Measurements from ENCODE around the gene ATRIP. TPM values are rescaled to one million over a fixed set of nuclear protein-coding genes. Genes with fewer than 3 reads are reported as not detected.

ATRIP gene
- total and polyA plus RNA-seq, 10 of the 15 experiments (the other 5 are each of a cell fraction or from before 2014, with no cell fraction given), result 1.4 to 16.0 (median 10.1) TPM

- in situ Hi-C loops (cut with MboI), result no loop called here
- peaks cover 67% of the 10 kb centered on the region for H3K79me2 ChIP-seq (ENCODE audit: control insufficient read depth, insufficient read depth, low read length)
- FAIRE-seq, result no peak
- ChIA-PET SMC1A (ENCODE audit: uncharacterized antibody, unreplicated experiment) (interaction anchor here (1.2 to 4.2 kb wide), 5 partner anchors 38 to 89 kb away, joined by 3 to 22 read pairs (median 3); partner anchors contain the start of gene PFKFB4), RAD21 (ENCODE audit: unreplicated experiment) (interaction anchor here (1.1 to 2.2 kb wide), 6 partner anchors 67 to 168 kb away, joined by 3 to 20 read pairs (median 6); partner anchors contain the start of genes PFKFB4 and SLC26A6), CTCF (interaction anchor here (1.4 to 6.1 kb wide), 7 partner anchors 27 to 237 kb away, joined by 3 to 58 read pairs (median 10); partner anchors contain the start of genes CCDC51, PFKFB4 and TMA7), POLR2A (interaction anchor here (0.6 to 10.0 kb wide), 3 partner anchors 20 to 213 kb away, joined by 3 to 91 read pairs (median 5); partner anchors contain the start of genes ATRIP and PFKFB4)
- peak overlapping the region; percentile 96 for H3K27ac ChIP-seq (ENCODE audit: control insufficient read depth, insufficient read depth)
- WGBS (ENCODE audit: insufficient coverage, insufficient replicate concordance, low lambda C conversion rate, missing lambda C conversion rate), result 63% methylated on average over 7 of the region's 7 CpGs
- no peaks in the 10 kb centered on the region for H3K27me3 ChIP-seq (replicated peaks in 1 of 2; ENCODE audit: control insufficient read depth in 2 of 2, insufficient read depth in 2 of 2, low read length in 1 of 2)
- peak overlapping the region; percentile 100 for H3K4me2 ChIP-seq (ENCODE audit: control insufficient read depth, insufficient read depth)
- H3K9ac ChIP-seq (ENCODE audit: control insufficient read depth, insufficient read depth, low read length), result peak overlapping the region; percentile 97
- H3K4me1 ChIP-seq (ENCODE audit: control insufficient read depth, insufficient read depth, low read length), result peaks cover 45% of the 10 kb centered on the region
- H3K36me3 ChIP-seq (ENCODE audit: control insufficient read depth in 2 of 2, insufficient read depth in 2 of 2, low read length in 1 of 2), result peaks cover 9 to 12% of the 10 kb centered on the region in 2 experiments; a peak in 3 of 4 replicates
- TF ChIP-seq POU2F2 (IDR thresholded peaks at IDR 0.05; ENCODE audit: borderline replicate concordance, low read depth, low read length), result no peak
- 0 out of 2 replicates have a peak, but pooled peaks have one; percentile 39 for TF ChIP-seq SMAD5 (IDR thresholded peaks at IDR 0.05; ENCODE audit: low read depth)
- TF ChIP-seq CREB1 (IDR thresholded peaks at IDR 0.05; ENCODE audit: low read depth), result no peak
- TF ChIP-seq WRNIP1 (IDR thresholded peaks at IDR 0.05; ENCODE audit: borderline replicate concordance, low read depth, low read length), result 0 out of 2 replicates have a peak, but pooled peaks have one; percentile 36
- intact Hi-C loops (cut with micrococcal nuclease; ENCODE audit: unreplicated experiment), result no loop called here
- peak overlapping the region; percentile 88 for H3K4me3 ChIP-seq
- no TSS peak for BruUV-seq (replicated peaks)
- no peak for ATAC-seq
- H4K20me1 ChIP-seq (ENCODE audit: control insufficient read depth, insufficient read depth), result no peaks in the 10 kb centered on the region
- no peaks in the 10 kb centered on the region for H3K9me3 ChIP-seq (replicated peaks; ENCODE audit: control insufficient read depth, insufficient read depth, low read length)
- no peak for DNase-seq (ENCODE audit: low read depth, low spot score)
- H2AFZ ChIP-seq (ENCODE audit: control insufficient read depth, low read depth, low read length), result no peak overlapping the region
Measured at GRCh38 chr3:48467473-48468267, 21.1 kb downstream of the ATRIP start.

Measured in GM12878 (cell line).